GM21825 (cell line): Measurements from ENCODE around the gene NDC80.
A peak's percentile ranks its signal among the peaks of the same experiment; 100 is the strongest.
"Not testable (repeated sequence)": the region's sequence is repeated elsewhere in the genome, so short reads cannot be mapped to it uniquely, and the experiment has no call there.

Experiments
- ATAC-seq: cut with Tn5 transposase; IDR thresholded peaks from one replicate; pipeline ENCODE4 v1.9.1; 2021; ENCODE audit warnings: mild to moderate bottlenecking, moderate library complexity; ENCODE audit not compliant: unreplicated experiment

The NDC80 gene

GRCh38 chr18:2571200-2572170 lies at the start of gene NDC80, which contains the start of gene METTL4:
NDC80 (plus strand) TSS chr18:2571557; CDS start chr18:2572986, 1,429 bp downstream.
METTL4 (minus strand) TSS chr18:2571505; CDS start chr18:2567216, 4,289 bp downstream.
- peak; percentile 77 for ATAC-seq

- ATAC-seq: no peak
These were observed 49.2 kb upstream of the NDC80 start for GRCh38 chr18:2522112-2522511.

- not testable (repeated sequence) for ATAC-seq
These were observed 46.6 kb upstream of the NDC80 start for GRCh38 chr18:2524794-2525198.

- ATAC-seq: no peak
These were observed 45.0 kb upstream of the NDC80 start for GRCh38 chr18:2526329-2526728.

- no peak for ATAC-seq
These were observed 42.2 kb upstream of the NDC80 start for GRCh38 chr18:2529154-2529553.

GRCh38 chr18:2531751-2532150 lies 39.6 kb upstream of the NDC80 start:
- ATAC-seq: no peak

GRCh38 chr18:2532797-2533196 lies 38.6 kb upstream of the NDC80 start:
- no peak for ATAC-seq

- no peak for ATAC-seq
These were observed 36.5 kb upstream of the NDC80 start for GRCh38 chr18:2534906-2535305.

- ATAC-seq: no peak
These were observed 35.9 kb upstream of the NDC80 start for GRCh38 chr18:2535419-2535910.

GRCh38 chr18:2536063-2536462 lies 35.3 kb upstream of the NDC80 start:
- ATAC-seq: no peak

GRCh38 chr18:2536493-2536892 lies 34.9 kb upstream of the NDC80 start:
- ATAC-seq: no peak

- no peak for ATAC-seq
These were observed 34.1 kb upstream of the NDC80 start for GRCh38 chr18:2537296-2537695.

GRCh38 chr18:2538236-2538635 lies 33.1 kb upstream of the NDC80 start:
- no peak for ATAC-seq

GRCh38 chr18:2538844-2539243 lies 32.5 kb upstream of the NDC80 start:
- no peak for ATAC-seq

GRCh38 chr18:2540575-2540974 lies 30.8 kb upstream of the NDC80 start:
- no peak for ATAC-seq

GRCh38 chr18:2541925-2542563 lies 29.3 kb upstream of the NDC80 start:
- ATAC-seq: not testable (repeated sequence)

GRCh38 chr18:2545155-2545554 lies 26.2 kb upstream of the NDC80 start:
- no peak for ATAC-seq

GRCh38 chr18:2547477-2548087 lies 23.8 kb upstream of the NDC80 start:
- ATAC-seq: no peak

- ATAC-seq: no peak
These were observed 21.9 kb upstream of the NDC80 start for GRCh38 chr18:2549462-2549861.

GRCh38 chr18:2551425-2551824 lies 19.9 kb upstream of the NDC80 start:
- no peak for ATAC-seq

- no peak for ATAC-seq
These were observed 16.7 kb upstream of the NDC80 start for GRCh38 chr18:2554696-2555095.
